CD4-positive, alpha-beta T cell treated with Interleukin-6 at 100 ng/mL for 8 hours (primary cell): ENCODE measurements around the gene GABRG3.

Experiments used
- DNase-seq: peaks from one replicate; pipeline ENCODE4 v3.0.0-alpha.2; 2020; ENCODE audit warnings: mixed read lengths, low spot score

Gene GABRG3

DNA sequence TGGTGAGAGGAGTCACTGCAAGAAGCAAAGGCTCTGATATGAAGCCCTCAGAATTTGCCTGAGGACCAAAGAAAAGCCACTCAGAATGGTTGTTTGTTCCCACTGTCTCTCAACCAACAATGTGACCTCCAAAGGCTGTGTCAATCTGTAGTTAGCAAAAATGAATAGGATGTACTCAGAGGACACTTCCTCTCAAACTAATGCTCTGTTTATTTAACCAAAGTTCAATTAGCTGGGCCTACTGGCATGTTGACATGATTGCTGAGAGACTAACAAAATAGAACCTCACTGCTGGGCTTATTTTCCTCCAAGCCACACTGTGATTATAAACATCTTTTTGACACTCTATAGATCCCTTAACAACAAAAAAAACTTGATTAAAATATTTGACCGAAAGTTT, 605.6 kb downstream of the GABRG3 start:
- no peak for DNase-seq

DNA sequence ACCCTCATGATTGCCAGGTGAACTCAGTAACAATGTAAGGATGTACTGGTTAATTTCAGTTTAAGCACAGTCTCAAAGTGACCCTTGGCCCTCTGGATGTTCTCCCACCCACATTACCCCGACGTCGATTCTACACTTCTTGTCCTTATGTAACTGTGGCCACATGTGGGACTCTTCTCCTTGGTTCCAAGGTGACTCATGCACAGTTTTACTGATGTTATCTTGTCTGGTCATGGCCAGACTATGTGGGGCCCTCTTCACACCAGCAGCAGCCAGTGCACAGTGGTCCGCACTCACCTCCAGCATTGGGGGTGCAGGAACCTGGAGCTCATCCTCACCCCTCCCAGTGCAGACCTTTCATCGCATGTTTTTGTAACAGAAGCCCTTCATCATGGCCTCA, 608.8 kb downstream of the GABRG3 start:
- DNase-seq, result no peak

DNA sequence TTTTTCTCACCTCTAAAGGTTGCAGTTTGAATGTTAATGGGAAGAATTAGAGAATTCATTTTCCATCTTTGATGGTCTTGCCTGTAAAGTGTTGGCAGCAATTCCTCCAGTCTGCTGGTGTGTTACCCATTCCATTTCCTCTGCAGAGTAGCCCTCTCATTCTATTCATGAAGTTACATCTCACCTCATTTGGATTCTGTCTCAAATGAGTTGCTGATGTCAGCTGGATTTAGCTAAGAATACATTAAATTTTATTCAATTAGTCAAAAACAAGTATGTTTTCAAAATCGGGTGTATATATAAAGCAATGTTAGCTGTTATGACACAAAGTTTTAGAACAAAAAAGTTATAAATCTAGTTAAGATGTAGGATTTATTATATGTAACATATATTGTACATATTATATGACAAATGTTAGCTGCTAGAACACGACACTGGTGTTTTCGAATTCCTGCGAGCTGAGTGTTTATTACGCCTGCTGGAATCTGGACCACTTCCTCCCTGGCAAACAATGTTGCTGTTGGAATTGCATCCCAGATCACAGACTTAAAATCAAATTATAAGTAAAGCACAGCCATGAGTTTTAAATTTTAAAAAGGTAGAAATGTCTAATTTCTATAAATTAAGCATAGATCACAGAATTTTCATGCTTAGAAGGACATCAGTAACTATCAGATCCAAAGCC, 611.9 kb downstream of the GABRG3 start:
- DNase-seq, result no peak

DNA sequence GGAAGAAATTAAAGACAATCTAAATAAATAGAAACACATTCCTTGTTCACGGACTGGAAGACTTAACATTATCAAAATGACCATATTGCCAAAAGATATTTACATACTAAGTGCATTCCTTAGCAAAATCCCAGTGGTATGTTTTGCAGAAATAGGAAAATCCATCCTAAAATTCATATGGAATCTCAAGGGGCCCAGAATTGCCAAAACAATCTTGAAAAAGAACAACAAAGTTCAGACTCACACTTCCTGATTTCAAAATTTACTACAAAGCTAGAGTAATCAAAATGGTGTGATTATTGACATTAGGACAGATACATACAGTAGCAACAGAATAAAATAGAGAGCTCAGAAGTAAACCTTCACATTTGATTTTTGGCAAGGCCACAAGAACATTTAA, 612.7 kb downstream of the GABRG3 start:
- DNase-seq, result no peak

DNA sequence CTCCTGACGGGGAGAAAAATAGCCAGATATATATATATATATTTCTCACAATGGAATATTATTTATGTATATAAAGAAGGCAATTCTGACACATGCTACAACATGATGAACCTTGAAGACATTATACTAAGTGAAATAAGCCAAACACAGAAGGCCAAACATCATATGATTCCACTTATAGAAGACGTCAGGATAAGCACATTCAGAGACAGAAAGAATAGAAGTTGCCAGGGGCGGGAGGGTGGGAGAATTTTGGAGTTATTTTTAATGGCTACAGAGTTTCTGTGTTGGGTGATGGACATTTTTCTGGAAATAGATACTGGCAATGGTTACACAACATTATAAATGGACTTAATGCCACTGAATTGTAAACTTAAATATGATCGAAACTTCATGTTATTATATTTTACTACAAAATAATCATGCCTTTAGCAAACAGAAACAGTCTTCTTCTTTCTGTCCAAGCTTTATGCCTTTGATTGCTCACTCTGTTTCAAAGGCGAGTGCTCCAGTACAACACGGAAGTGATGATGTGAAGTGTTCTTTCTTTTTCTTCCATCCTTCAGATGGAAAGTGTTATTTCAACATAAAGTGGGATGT, 614.2 kb downstream of the GABRG3 start:
- DNase-seq, result no peak

DNA sequence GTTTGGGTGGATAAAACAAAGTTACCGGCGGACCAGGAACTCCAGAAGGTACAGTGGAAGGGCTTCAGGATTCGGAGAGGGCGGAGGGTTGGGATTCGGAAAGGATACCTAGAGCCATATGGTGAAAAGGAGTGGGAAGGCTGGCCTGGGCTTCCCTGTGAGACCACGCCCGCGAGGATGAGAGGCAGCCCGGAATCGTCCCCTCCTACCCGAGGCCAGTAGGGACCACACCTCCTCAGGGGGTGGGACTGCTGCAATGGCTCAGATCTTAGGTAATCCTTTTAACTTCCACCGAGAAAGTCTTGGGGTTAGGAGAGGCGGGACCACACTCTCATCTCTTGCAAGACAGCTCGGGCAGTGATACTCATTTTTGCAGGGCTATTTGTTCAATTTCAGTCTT, 616.8 kb downstream of the GABRG3 start:
- no peak for DNase-seq

DNA sequence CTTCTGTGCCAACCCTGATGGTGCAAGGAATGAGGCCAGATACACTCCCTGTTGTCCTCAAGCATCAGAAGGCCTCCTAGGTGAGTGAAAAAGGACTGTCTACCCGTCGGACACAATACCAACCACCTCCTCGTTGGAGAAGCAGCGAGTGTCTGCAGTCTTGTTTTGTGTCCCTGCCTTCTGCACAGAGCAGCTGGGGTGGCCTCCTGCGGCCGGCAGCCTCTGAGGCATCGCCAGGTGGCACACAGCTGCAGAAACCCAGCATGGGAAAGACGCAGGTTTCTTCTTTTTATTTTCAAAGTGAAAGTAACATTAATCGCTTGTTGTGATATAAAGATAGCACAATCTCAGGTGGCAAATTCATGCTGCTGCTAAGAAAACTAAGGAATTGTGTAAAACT, 618.3 kb downstream of the GABRG3 start:
- no peak for DNase-seq

DNA sequence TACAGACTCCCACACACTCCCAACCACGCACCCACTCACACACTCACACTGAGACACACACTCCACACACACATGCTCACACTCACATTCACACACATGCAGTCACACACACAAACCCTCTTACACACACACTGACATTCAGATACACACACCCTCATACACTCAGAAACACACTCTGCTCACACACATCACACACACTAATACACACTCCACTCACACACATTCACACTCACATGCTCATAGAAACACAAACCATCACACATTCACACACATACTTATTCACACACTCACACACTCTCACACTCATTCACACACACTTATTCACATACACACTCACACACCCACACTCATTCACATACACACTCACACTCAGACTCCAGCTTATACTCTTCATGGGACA, 618.8 kb downstream of the GABRG3 start:
- DNase-seq, result no peak
